H1 (cell line): ENCODE data around the gene NGFR. TPM values are rescaled to one million over a fixed set of nuclear protein-coding genes. Genes with fewer than 3 reads are reported as not detected.

Experiments used
- ASH2L ChIP-seq: fragments of 200-600, 300-600 bp; sonication (generic); IDR thresholded peaks from one replicate; pipeline ENCODE4 v1.7.1; 2017; ENCODE audit warnings: low read length
- BACH1 ChIP-seq: IDR thresholded peaks from 2 replicates; pipeline ENCODE4 v1.6.1; 2012; ENCODE audit warnings: low read length, improper control_type of control experiment
- CREB1 ChIP-seq: IDR thresholded peaks from 2 replicates; pipeline ENCODE4 v1.6.1; 2012; ENCODE audit warnings: inconsistent platforms
- JUND ChIP-seq: IDR thresholded peaks from 2 replicates; pipeline ENCODE4 v1.6.1; 2011; ENCODE audit warnings: mild to moderate bottlenecking, improper control_type of control experiment, low read length
- PHF8 ChIP-seq: fragments of 200-600 bp; sonication (generic); conservative IDR thresholded peaks from 2 replicates; pipeline ENCODE4 v1.7.1; 2012; ENCODE audit warnings: low read depth, mild to moderate bottlenecking, inconsistent platforms, low read length, moderate library complexity
- TAF1 ChIP-seq: IDR thresholded peaks from 2 replicates; pipeline ENCODE4 v1.6.1; 2011; ENCODE audit warnings: mild to moderate bottlenecking, low read depth, low read length
- polyA plus RNA-seq, 7 experiments: library from polyadenylated mRNA; depleted of rRNA in 3 of 7; stranded (reverse) in 5 of 7; unstranded in 2 of 7; fragments of >200 nt in 5 of 7; fragments of 200-250 nt in 2 of 7; gene quantifications; 1 replicate in 5 of 7; 2 replicates in 1 of 7; 4 replicates in 1 of 7; pipeline versions ENCODE4 v1.2.1 to v1.2.3, GENCODE V29; 2011 to 2013; ENCODE audit warnings: missing spikeins in 2 of 7, mixed read lengths in 2 of 7
- total RNA-seq: library from RNA; stranded (reverse); fragmentation: NEBNext Ultra II Directional; extraction: Animal tissue kit (Norgen Biotek cat#: 25700); gene quantifications from 2 replicates; pipeline ENCODE4 v1.2.1, GENCODE V29; 2021
- TF ChIP-seq, protein P1 (sequence below): IDR thresholded peaks from 2 replicates; pipeline ENCODE4 v1.6.1; 2011; ENCODE audit warnings: low read depth, mild to moderate bottlenecking, low read length; ENCODE audit not compliant: insufficient read depth

NGFR gene
- total and polyA plus RNA-seq, 2 of the 8 experiments (the other 6 are each of a cell fraction or from before 2014, with no cell fraction given): 8.1 to 10.3 TPM

DNA sequence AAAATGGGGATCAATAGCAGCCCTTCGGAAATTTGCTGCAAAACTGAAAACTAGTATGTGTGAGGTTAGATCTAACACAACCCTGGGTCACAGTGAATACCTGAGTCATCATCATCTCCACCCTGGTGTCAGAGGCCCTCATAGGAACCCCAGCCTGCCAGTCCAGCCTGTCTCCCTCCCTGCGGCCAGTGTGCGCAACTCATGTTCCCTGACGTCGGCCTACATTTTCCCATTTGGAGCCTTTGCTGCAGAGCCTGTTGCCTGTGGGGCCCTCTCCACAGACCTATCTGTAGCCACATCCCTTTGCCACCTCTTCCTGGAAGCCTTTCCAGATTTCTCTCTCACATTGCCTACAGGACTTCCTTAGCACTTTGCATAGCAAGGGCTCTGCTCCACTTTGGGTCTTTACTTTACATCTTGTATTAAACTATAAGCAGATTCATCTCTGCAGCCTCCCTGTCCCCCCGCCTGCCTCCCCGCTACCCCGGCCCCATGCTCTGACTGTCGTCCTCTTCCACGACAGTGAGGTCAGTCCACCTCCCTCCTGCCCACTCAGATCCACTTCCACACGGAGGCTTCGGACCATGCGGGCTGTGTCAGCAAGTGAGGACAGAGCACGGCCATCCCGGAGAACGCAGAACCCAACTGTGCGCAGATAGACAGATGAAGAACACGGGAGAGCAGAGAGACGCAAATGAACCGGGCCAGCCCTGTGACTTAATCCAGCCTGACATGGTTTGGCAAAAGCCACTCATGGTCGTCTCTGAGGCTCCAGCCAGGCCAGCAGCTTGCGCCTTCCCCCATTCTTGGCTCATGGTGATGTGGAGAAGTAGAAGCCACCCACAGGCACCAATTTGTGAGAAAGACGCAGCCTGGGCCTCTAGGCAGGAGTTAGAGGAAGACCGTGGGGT, 31.0 kb downstream of the NGFR start (continued):
- TF ChIP-seq TAF1 (no peak), JUND (no peak), BACH1 (no peak), PHF8 (no peak), ASH2L (no peak), CREB1 (no peak)
- TF ChIP-seq, protein P1, sequence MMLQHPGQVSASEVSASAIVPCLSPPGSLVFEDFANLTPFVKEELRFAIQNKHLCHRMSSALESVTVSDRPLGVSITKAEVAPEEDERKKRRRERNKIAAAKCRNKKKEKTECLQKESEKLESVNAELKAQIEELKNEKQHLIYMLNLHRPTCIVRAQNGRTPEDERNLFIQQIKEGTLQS: no peak
